SKM-1 treated with dmso at 0.1 percent for 144 hours (cell line): Measurements from ENCODE around the gene GABRA5.

Experiments
- DNase-seq: peaks from one replicate; lab custom pipeline; 2025; ENCODE audit not compliant: unreplicated experiment; lab: John Stamatoyannopoulos, UW

Gene GABRA5

GRCh38 chr15:26985050-26985449 lies 118.2 kb downstream of the GABRA5 start:
- no peak for DNase-seq

DNA sequence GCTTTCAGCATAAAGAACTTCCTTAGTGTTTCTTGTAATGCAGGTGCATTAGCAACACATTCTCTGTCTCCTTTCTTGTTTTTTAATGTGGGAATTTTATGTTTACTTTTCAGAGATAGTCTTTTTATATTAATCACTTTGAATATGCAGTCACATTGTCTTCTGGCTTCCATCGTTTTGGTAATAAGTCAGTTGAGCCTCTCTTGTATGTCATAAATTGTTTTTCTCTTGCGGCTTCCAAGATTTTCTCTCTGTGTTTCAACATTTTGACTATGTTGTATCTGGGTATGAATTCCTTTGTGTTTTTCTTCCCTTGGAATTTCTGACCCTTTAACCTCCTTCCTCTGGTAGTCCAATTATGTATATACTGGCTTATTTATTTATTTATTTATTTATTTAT lies 129.4 kb downstream of the GABRA5 start:
- no peak for DNase-seq
